SK-N-SH (cell line): ENCODE data around the gene PUDP. TPM values are rescaled to one million over a fixed set of nuclear protein-coding genes. Genes with fewer than 3 reads are reported as not detected.

Experiments
- CTCF ChIA-PET: fragments of 300-600, 350-600 bp; formaldehyde crosslinking; extraction: SDS; loops from one replicate; lab custom pipeline; 2021; lab: Yijun Ruan, JAX
- POLR2A ChIA-PET: fragments of 350-600 bp; sonication (Branson Sonifier 250); formaldehyde crosslinking; extraction: SDS; loops from one replicate; lab custom pipeline; 2020; ENCODE audit warnings: antibody characterized with exemption, inconsistent platforms; lab: Yijun Ruan, JAX
- DNase-seq: peaks from one replicate; pipeline ENCODE4 v3.0.0; 2012
- H2AFZ ChIP-seq: fragments of 200-600 bp; sonication (generic); 2 replicates; pipeline ENCODE4 v1.8.1; 2016; ENCODE audit warnings: antibody characterized with exemption, mild to moderate bottlenecking, low read depth
- H3F3A ChIP-seq: fragments of 200-600 bp; sonication (generic); replicated peaks from 2 replicates; pipeline ENCODE3; 2016; ENCODE audit warnings: antibody characterized with exemption, mild to moderate bottlenecking; ENCODE audit not compliant: insufficient read depth
- H3K27ac ChIP-seq, 2 experiments: fragments of 200-500 bp in 1 of 2; fragments of 200-600 bp in 1 of 2; sonication (Bioruptor generic) in 1 of 2; sonication (generic), shearing (Covaris generic) in 1 of 2; 2 replicates each; pipeline versions ENCODE4 v1.5.1 to v1.6.1; 2014 to 2016; ENCODE audit warnings: low read depth in 2 of 2, inconsistent platforms in 1 of 2, low read length in 1 of 2, mild to moderate bottlenecking in 1 of 2, mixed read lengths in 1 of 2
- H3K27me3 ChIP-seq: fragments of 200-600 bp; sonication (generic), shearing (Covaris generic); 2 replicates; pipeline ENCODE4 v1.6.1; 2016; ENCODE audit warnings: mixed run types; ENCODE audit not compliant: insufficient read depth
- H3K36me3 ChIP-seq, 2 experiments: fragments of 200-500 bp in 1 of 2; fragments of 200-600 bp in 1 of 2; sonication (Bioruptor generic) in 1 of 2; sonication (generic) in 1 of 2; replicated peaks in 1 of 2; 2 replicates each; pipeline versions ENCODE3 to v1.5.1; 2014 to 2016; ENCODE audit warnings: low read length in 1 of 2, mild to moderate bottlenecking in 1 of 2; ENCODE audit not compliant: insufficient read depth in 2 of 2, control insufficient read depth in 1 of 2
- H3K4me1 ChIP-seq, 2 experiments: fragments of 200-500 bp in 1 of 2; fragments of 200-600 bp in 1 of 2; sonication (Bioruptor generic) in 1 of 2; sonication (generic), shearing (Covaris generic) in 1 of 2; 2 replicates each; pipeline versions ENCODE4 v1.5.1 to v1.6.1; 2014 to 2016; ENCODE audit warnings: low read depth in 1 of 2, low read length in 1 of 2, mixed run types in 1 of 2; ENCODE audit not compliant: insufficient read depth in 2 of 2, control insufficient read depth in 1 of 2
- H3K4me2 ChIP-seq: fragments of 200-600 bp; sonication (generic), shearing (Covaris generic); 2 replicates; pipeline ENCODE4 v1.6.1; 2017; ENCODE audit warnings: mixed run types
- H3K4me3 ChIP-seq, 2 experiments: fragments of 200-500 bp in 1 of 2; fragments of 200-600 bp in 1 of 2; sonication (Bioruptor generic) in 1 of 2; sonication (generic), shearing (Covaris generic) in 1 of 2; 2 replicates each; pipeline versions ENCODE4 v1.5.1 to v1.8.1; 2014 to 2016; ENCODE audit warnings: low read depth in 2 of 2, inconsistent platforms in 1 of 2, low read length in 1 of 2, mild to moderate bottlenecking in 1 of 2, mixed read lengths in 1 of 2, moderate library complexity in 1 of 2
- H3K79me2 ChIP-seq: fragments of 200-600 bp; sonication (generic); 2 replicates; pipeline ENCODE4 v1.8.1; 2017; ENCODE audit warnings: mild to moderate bottlenecking; ENCODE audit not compliant: insufficient read depth
- H3K9ac ChIP-seq: fragments of 200-600 bp; sonication (generic); 2 replicates; pipeline ENCODE4 v1.6.1; 2017; ENCODE audit warnings: mixed run types
- H3K9me2 ChIP-seq: fragments of 200-600 bp; sonication (generic); 2 replicates; pipeline ENCODE4 v1.6.1; 2017; ENCODE audit warnings: mixed run types
- H3K9me3 ChIP-seq: fragments of 200-600 bp; sonication (generic); 2 replicates; pipeline ENCODE4 v1.6.1; 2017; ENCODE audit warnings: mixed run types, mild to moderate bottlenecking, moderate library complexity
- H4K20me1 ChIP-seq: fragments of 200-600 bp; sonication (generic); 2 replicates; pipeline ENCODE4 v1.6.1; 2017; ENCODE audit warnings: mild to moderate bottlenecking, mixed run types; ENCODE audit not compliant: insufficient read depth
- CHD2 ChIP-seq: fragments of 150-350 bp; IDR thresholded peaks from 2 replicates; pipeline ENCODE4 v1.6.1; 2018; ENCODE audit warnings: low read length; ENCODE audit not compliant: partially characterized antibody
- ELF1 ChIP-seq: IDR thresholded peaks from 2 replicates; pipeline ENCODE4 v1.4.0; 2012
- EP300 ChIP-seq, 2 experiments: IDR thresholded peaks; 2 replicates each; pipeline versions ENCODE4 v1.4.0 to v1.6.1; 2012; ENCODE audit warnings: borderline replicate concordance in 1 of 2, low read depth in 1 of 2, low read length in 1 of 2
- EZH2phosphoT487 ChIP-seq: fragments of 200-600 bp; sonication (generic); IDR thresholded peaks from 2 replicates; pipeline ENCODE4 v1.6.1; 2017; ENCODE audit warnings: low read depth, mixed run types, mild to moderate bottlenecking, antibody characterized with exemption, moderate library complexity, borderline replicate concordance
- GATA2 ChIP-seq: sonication (generic); formaldehyde crosslinking; IDR thresholded peaks from 2 replicates; pipeline ENCODE4 v1.5.0; 2020; ENCODE audit warnings: mild to moderate bottlenecking, missing genetic modification reagents
- MAX ChIP-seq: IDR thresholded peaks from 2 replicates; pipeline ENCODE4 v1.4.0; 2012; ENCODE audit warnings: low read depth
- MEF2A ChIP-seq: IDR thresholded peaks from 2 replicates; pipeline ENCODE4 v1.4.0; 2012; ENCODE audit warnings: low read depth, borderline replicate concordance
- MXI1 ChIP-seq: IDR thresholded peaks from 2 replicates; pipeline ENCODE4 v1.6.1; 2012; ENCODE audit warnings: mild to moderate bottlenecking, low read depth, low read length, improper control_type of control experiment
- NFIC ChIP-seq: IDR thresholded peaks from 2 replicates; pipeline ENCODE4 v1.4.0; 2012; ENCODE audit warnings: borderline replicate concordance
- NRF1 ChIP-seq: IDR thresholded peaks from 2 replicates; pipeline ENCODE4 v1.6.1; 2012; ENCODE audit warnings: low read depth, mild to moderate bottlenecking, low read length
- PBX3 ChIP-seq: IDR thresholded peaks from 2 replicates; pipeline ENCODE4; 2012
- POLR2AphosphoS5 ChIP-seq: IDR thresholded peaks from 2 replicates; pipeline ENCODE4 v1.6.1; 2012; ENCODE audit warnings: low read depth, low read length
- RAD21 ChIP-seq: IDR thresholded peaks from 2 replicates; pipeline ENCODE4 v1.6.1; 2012; ENCODE audit warnings: mild to moderate bottlenecking, low read length
- RXRA ChIP-seq: IDR thresholded peaks from 2 replicates; pipeline ENCODE4 v1.4.0; 2012; ENCODE audit warnings: low read depth, mild to moderate bottlenecking, borderline replicate concordance
- SIN3A ChIP-seq: IDR thresholded peaks from 2 replicates; pipeline ENCODE4 v1.6.1; 2012; ENCODE audit warnings: low read depth, mild to moderate bottlenecking, low read length, moderate library complexity, borderline replicate concordance
- SMC3 ChIP-seq: IDR thresholded peaks from 2 replicates; pipeline ENCODE4 v1.6.1; 2012; ENCODE audit warnings: low read depth, low read length, improper control_type of control experiment
- TAF1 ChIP-seq: IDR thresholded peaks from 2 replicates; pipeline ENCODE4 v1.6.1; 2012; ENCODE audit warnings: low read depth, mild to moderate bottlenecking, low read length, moderate library complexity, borderline replicate concordance
- TCF12 ChIP-seq: IDR thresholded peaks from 2 replicates; pipeline ENCODE4 v1.4.0; 2012
- TEAD4 ChIP-seq: IDR thresholded peaks from 2 replicates; pipeline ENCODE4 v1.4.0; 2012; ENCODE audit warnings: mild to moderate bottlenecking, borderline replicate concordance; ENCODE audit not compliant: insufficient read depth
- USF1 ChIP-seq: IDR thresholded peaks from 2 replicates; pipeline ENCODE4 v1.4.0; 2012; ENCODE audit warnings: low read depth, borderline replicate concordance
- USF2 ChIP-seq: fragments of 150-350 bp; IDR thresholded peaks from 2 replicates; pipeline ENCODE4 v1.6.1; 2017; ENCODE audit warnings: antibody characterized with exemption, low read length, low read depth, borderline replicate concordance
- YY1 ChIP-seq: IDR thresholded peaks from 2 replicates; pipeline ENCODE4 v1.4.0; 2012; ENCODE audit warnings: low read depth, mild to moderate bottlenecking
- WGBS: methylation state at CpG from one replicate; pipeline ENCODE4 v1.1.6; 2017; ENCODE audit warnings: low lambda C conversion rate; 5-methylcytosine and 5-hydroxymethylcytosine counted together
- polyA plus RNA-seq, 3 experiments: library from polyadenylated mRNA; depleted of rRNA; stranded (reverse); fragments of >200 nt; gene quantifications; 2 replicates each; pipeline ENCODE4 v1.2.3, GENCODE V29; 2012
- TF ChIP-seq, protein P1 (sequence below): fragments of 200-600 bp; sonication (generic); IDR thresholded peaks from 2 replicates; pipeline ENCODE4 v1.6.1; 2017; ENCODE audit warnings: antibody characterized with exemption, mild to moderate bottlenecking, moderate library complexity

Gene PUDP
- polyA plus RNA-seq, 1 of the 3 experiments (the other 2 are of a cell fraction) = 23.0 TPM

- H4K20me1 ChIP-seq = peaks cover 19% of the 10 kb centered on the region; the same call in 1 of the 2 replicates
- no peak for DNase-seq
- H3K27me3 ChIP-seq = no peaks in the 10 kb centered on the region
- 84% methylated on average over 4 of the region's 4 CpGs for WGBS
- H3K4me1 ChIP-seq = no peaks in the 10 kb centered on the region
- H3K4me2 ChIP-seq = no peak overlapping the region
- CTCF ChIA-PET = interaction anchor here (1.6 kb wide), 1 partner anchor 21 kb away, joined by 3 read pairs; no protein-coding TSS in a partner anchor
- H3K36me3 ChIP-seq = peaks cover 0 to 2% of the 10 kb centered on the region in 2 experiments
- H3F3A ChIP-seq = no peaks in the 10 kb centered on the region
- no peak overlapping the region for H3K4me3 ChIP-seq
- no peak overlapping the region for H3K27ac ChIP-seq
- peaks cover 5% of the 10 kb centered on the region; the same call in 1 of the 2 replicates for H3K79me2 ChIP-seq
- no peaks in the 10 kb centered on the region for H3K9me2 ChIP-seq
- no peak overlapping the region for H3K9ac ChIP-seq
- no peak overlapping the region for H2AFZ ChIP-seq
- H3K9me3 ChIP-seq = no peaks in the 10 kb centered on the region
- TF ChIP-seq TEAD4 (no peak), EP300 (IDR thresholded peaks at IDR 0.05; ENCODE audit: borderline replicate concordance in 1 of 2, low read depth in 1 of 2, low read length in 1 of 2) (no peak), MAX (no peak), RXRA (no peak), YY1 (no peak), GATA2 (CRISPR knock-in tag) (no peak), SMC3 (no peak), PBX3 (no peak), TCF12 (no peak), ELF1 (no peak), SIN3A (no peak), TAF1 (no peak), MEF2A (no peak), CHD2 (no peak), RAD21 (no peak), USF2 (no peak)
- POLR2A ChIA-PET = no interaction called here
These were observed 55.4 kb downstream of the PUDP start for GRCh38 chrX:7092543-7092942.

GRCh38 chrX:7091923-7092322, 56.0 kb downstream of the PUDP start:
- CTCF ChIA-PET = interaction anchor here (1.0 to 1.6 kb wide), 2 partner anchors 21 to 24 kb away, joined by 3 read pairs; no protein-coding TSS in a partner anchor

More at GRCh38 chrX:7091923-7092322, 56.0 kb downstream of the PUDP start:
- WGBS = 96% methylated on average over 4 of the region's 4 CpGs
- H3K4me3 ChIP-seq = no peak overlapping the region
- H3K36me3 ChIP-seq = peaks cover 0 to 2% of the 10 kb centered on the region in 2 experiments
- H3K9me3 ChIP-seq = no peaks in the 10 kb centered on the region
- TF ChIP-seq MXI1 (no peak), RXRA (no peak), TCF12 (no peak), SIN3A (no peak), CHD2 (no peak), EZH2phosphoT487 (no peak), NFIC (no peak), NRF1 (no peak), POLR2AphosphoS5 (no peak), USF1 (no peak)
- TF ChIP-seq, protein P1, sequence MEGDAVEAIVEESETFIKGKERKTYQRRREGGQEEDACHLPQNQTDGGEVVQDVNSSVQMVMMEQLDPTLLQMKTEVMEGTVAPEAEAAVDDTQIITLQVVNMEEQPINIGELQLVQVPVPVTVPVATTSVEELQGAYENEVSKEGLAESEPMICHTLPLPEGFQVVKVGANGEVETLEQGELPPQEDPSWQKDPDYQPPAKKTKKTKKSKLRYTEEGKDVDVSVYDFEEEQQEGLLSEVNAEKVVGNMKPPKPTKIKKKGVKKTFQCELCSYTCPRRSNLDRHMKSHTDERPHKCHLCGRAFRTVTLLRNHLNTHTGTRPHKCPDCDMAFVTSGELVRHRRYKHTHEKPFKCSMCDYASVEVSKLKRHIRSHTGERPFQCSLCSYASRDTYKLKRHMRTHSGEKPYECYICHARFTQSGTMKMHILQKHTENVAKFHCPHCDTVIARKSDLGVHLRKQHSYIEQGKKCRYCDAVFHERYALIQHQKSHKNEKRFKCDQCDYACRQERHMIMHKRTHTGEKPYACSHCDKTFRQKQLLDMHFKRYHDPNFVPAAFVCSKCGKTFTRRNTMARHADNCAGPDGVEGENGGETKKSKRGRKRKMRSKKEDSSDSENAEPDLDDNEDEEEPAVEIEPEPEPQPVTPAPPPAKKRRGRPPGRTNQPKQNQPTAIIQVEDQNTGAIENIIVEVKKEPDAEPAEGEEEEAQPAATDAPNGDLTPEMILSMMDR = no peak
- TF ChIP-seq, all 33 proteins: peak for 0
- Histone ChIP-seq H3K27ac (no peak overlapping the region), H3K27me3 (no peaks in the 10 kb centered on the region), H4K20me1 (peaks cover 19% of the 10 kb centered on the region; the same call in 1 of the 2 replicates), H3K9ac (no peak overlapping the region), H3K4me1 (no peaks in the 10 kb centered on the region), H3K9me2 (no peaks in the 10 kb centered on the region), H2AFZ (no peak overlapping the region), H3F3A (no peaks in the 10 kb centered on the region), H3K4me2 (no peak overlapping the region), H3K79me2 (peaks cover 5% of the 10 kb centered on the region; the same call in 1 of the 2 replicates)
- POLR2A ChIA-PET = no interaction called here
- DNase-seq = no peak
